PC-3 (cell line): Measurements from ENCODE around the gene LLPH. TPM values are rescaled to one million over a fixed set of nuclear protein-coding genes. Genes with fewer than 3 reads are reported as not detected.

ENCODE experiments used
- ATAC-seq: fragments of 200-7000 bp; cut with Tn5 transposase; 2 replicates; pipeline ENCODE4 v1.9.1; 2020; ENCODE audit warnings: mild to moderate bottlenecking, moderate library complexity
- BruUV-seq: library from RNA; stranded (reverse); fragments of 400-500 nt; replicated peaks from 2 replicates; lab custom pipeline; 2021; lab: Mats Ljungman, UMichigan
- CTCF ChIA-PET: fragments of 300-600 bp; sonication (Branson Sonifier 250); formaldehyde crosslinking; loops from one replicate; lab custom pipeline; 2022; ENCODE audit warnings: antibody characterized with exemption; lab: Charles Lee
- POLR2A ChIA-PET: fragments of 300-600 bp; sonication (Branson Sonifier 250); formaldehyde crosslinking; loops from one replicate; lab custom pipeline; 2022; ENCODE audit warnings: antibody characterized with exemption; ENCODE audit not compliant: unreplicated experiment; lab: Charles Lee
- DNase-seq: peaks from one replicate; pipeline ENCODE4 v3.0.0-alpha.2; 2015
- H2AFZ ChIP-seq: fragments of 300-600 bp; sonication (generic); 2 replicates; pipeline ENCODE4 v1.6.0; 2016; ENCODE audit warnings: antibody characterized with exemption, low read length
- H3F3A ChIP-seq: fragments of 300-600 bp; sonication (generic); one replicate; pipeline ENCODE4 v1.6.0; 2017; ENCODE audit warnings: antibody characterized with exemption, low read length, control low read depth, mild to moderate bottlenecking; ENCODE audit not compliant: unreplicated experiment
- H3K27ac ChIP-seq: fragments of 300-600 bp; sonication (generic); 2 replicates; pipeline ENCODE4 v1.5.1; 2016; ENCODE audit warnings: mild to moderate bottlenecking, low read length
- H3K27me3 ChIP-seq: fragments of 300-600 bp; sonication (generic); 2 replicates; pipeline ENCODE4 v1.6.1; 2016; ENCODE audit warnings: low read length, mixed read lengths
- H3K36me3 ChIP-seq: fragments of 300-600 bp; sonication (generic); 2 replicates; pipeline ENCODE4 v1.6.1; 2016; ENCODE audit warnings: low read depth, mixed run types, low read length, mixed read lengths
- H3K4me1 ChIP-seq: fragments of 300-600 bp; sonication (generic); 2 replicates; pipeline ENCODE4 v1.5.1; 2016; ENCODE audit warnings: low read length; ENCODE audit not compliant: insufficient read depth
- H3K4me2 ChIP-seq: fragments of 300-600 bp; sonication (generic); 2 replicates; pipeline ENCODE4 v1.6.0; 2016; ENCODE audit warnings: low read length
- H3K4me3 ChIP-seq: fragments of 300-600 bp; sonication (generic); 2 replicates; pipeline ENCODE4 v1.5.1; 2016; ENCODE audit warnings: mild to moderate bottlenecking, low read length, mixed read lengths
- H3K79me2 ChIP-seq: fragments of 300-600 bp; sonication (generic); 2 replicates; pipeline ENCODE4 v1.6.1; 2017; ENCODE audit warnings: low read length, mixed read lengths
- H3K9ac ChIP-seq: fragments of 300-600 bp; sonication (generic); 2 replicates; pipeline ENCODE4 v1.6.0; 2016; ENCODE audit warnings: mild to moderate bottlenecking, low read length
- H3K9me2 ChIP-seq: fragments of 300-600 bp; sonication (generic); replicated peaks from 2 replicates; pipeline ENCODE4 v1.6.1; 2016; ENCODE audit warnings: mixed run types, low read length, mixed read lengths
- H3K9me3 ChIP-seq: fragments of 300-600 bp; sonication (generic); 2 replicates; pipeline ENCODE4 v1.6.1; 2016; ENCODE audit warnings: low read length, mixed read lengths
- H4K20me1 ChIP-seq: fragments of 300-600 bp; sonication (generic); 2 replicates; pipeline ENCODE4 v1.6.1; 2016; ENCODE audit warnings: low read length, mixed read lengths
- CTCF ChIP-seq: fragments of 300-600 bp; sonication (generic); conservative IDR thresholded peaks from 2 replicates; pipeline ENCODE4 v1.5.1; 2017; ENCODE audit warnings: antibody characterized with exemption, low read depth, mild to moderate bottlenecking, low read length
- EZH2 ChIP-seq: fragments of 300-600 bp; sonication (generic); IDR thresholded peaks from one replicate; pipeline ENCODE4 v1.6.1; 2017; ENCODE audit warnings: antibody characterized with exemption, mild to moderate bottlenecking, low read length; ENCODE audit not compliant: unreplicated experiment
- EZH2phosphoT487 ChIP-seq: fragments of 300-600 bp; sonication (generic); IDR thresholded peaks from 2 replicates; pipeline ENCODE4 v1.6.1; 2018; ENCODE audit warnings: mild to moderate bottlenecking, antibody characterized with exemption, low read length, borderline replicate concordance
- intact Hi-C: fragments of 100-400 bp; cut with micrococcal nuclease; formaldehyde crosslinking; loops from 2 replicates; pipeline ENCODE4 v1.9.0; 2023
- total RNA-seq: library from RNA; depleted of rRNA; stranded (reverse); fragments of >200 nt; gene quantifications from 2 replicates; pipeline ENCODE4 v1.2.3, GENCODE V29; 2014

Gene LLPH
- total RNA-seq, 1 experiment from 2014 or later, result 11.2 TPM

DNA sequence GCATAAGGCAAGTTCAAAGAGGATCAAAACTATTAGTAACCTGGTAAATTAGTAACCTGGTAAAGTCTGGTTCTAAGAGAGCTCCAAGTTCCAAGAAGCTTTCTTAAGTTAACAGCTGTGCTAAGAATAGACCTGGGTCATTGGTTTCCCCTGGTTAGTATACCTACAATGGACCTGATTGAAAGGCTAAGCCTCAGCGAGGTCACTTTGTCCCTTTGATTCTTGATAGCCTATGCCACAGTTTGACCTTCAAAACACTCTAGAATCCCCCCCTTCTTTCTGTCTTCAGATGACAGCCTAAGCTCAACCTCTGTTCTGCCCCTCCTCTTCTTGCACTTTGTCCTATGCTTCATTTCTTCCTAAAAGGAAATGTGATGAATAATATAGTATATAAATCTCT lies 53.0 kb downstream of the LLPH start:
- H3K27ac ChIP-seq, result no peak overlapping the region
- no peak for DNase-seq
- H3K9me2 ChIP-seq, result no peaks in the 10 kb centered on the region
- H2AFZ ChIP-seq, result no peak overlapping the region
- BruUV-seq, result no TSS peak
- H3K79me2 ChIP-seq, result no peaks in the 10 kb centered on the region
- no peaks in the 10 kb centered on the region for H3K36me3 ChIP-seq
- H3K4me2 ChIP-seq, result no peak overlapping the region
- POLR2A ChIA-PET, result no interaction called here
- intact Hi-C loops, result no loop called here
- no peaks in the 10 kb centered on the region for H3K4me1 ChIP-seq
- no peak overlapping the region for H3K4me3 ChIP-seq
- H4K20me1 ChIP-seq, result no peaks in the 10 kb centered on the region
- ATAC-seq, result no peak
- CTCF ChIA-PET, result no interaction called here
- H3K9me3 ChIP-seq, result no peaks in the 10 kb centered on the region
- no peak overlapping the region for H3K9ac ChIP-seq
- no peaks in the 10 kb centered on the region for H3K27me3 ChIP-seq
- TF ChIP-seq EZH2phosphoT487 (no peak), EZH2 (no peak), CTCF (no peak)
- H3F3A ChIP-seq, result no peaks in the 10 kb centered on the region

GRCh38 chr12:66074561-66074960 lies 56.0 kb downstream of the LLPH start:
- Histone ChIP-seq H3K79me2 (no peaks in the 10 kb centered on the region), H3K27ac (no peak overlapping the region), H4K20me1 (no peaks in the 10 kb centered on the region), H3F3A (no peaks in the 10 kb centered on the region), H3K4me2 (no peak overlapping the region), H3K36me3 (no peaks in the 10 kb centered on the region), H3K4me3 (no peak overlapping the region), H3K9ac (no peak overlapping the region), H3K9me3 (no peaks in the 10 kb centered on the region), H2AFZ (no peak overlapping the region), H3K4me1 (no peaks in the 10 kb centered on the region), H3K9me2 (no peaks in the 10 kb centered on the region), H3K27me3 (no peaks in the 10 kb centered on the region)
- TF ChIP-seq CTCF (no peak), EZH2 (no peak), EZH2phosphoT487 (no peak)
- ATAC-seq (no peak), DNase-seq (no peak)
- ChIA-PET CTCF (no interaction called here), POLR2A (no interaction called here)
- intact Hi-C loops, result no loop called here
- BruUV-seq, result no TSS peak

GRCh38 chr12:66072566-66072965 lies 58.0 kb downstream of the LLPH start:
- ChIA-PET CTCF (no interaction called here), POLR2A (no interaction called here)
- intact Hi-C loops, result no loop called here

More at GRCh38 chr12:66072566-66072965, 58.0 kb downstream of the LLPH start:
- no peak overlapping the region for H3K4me2 ChIP-seq
- no peak overlapping the region for H3K27ac ChIP-seq
- no peak overlapping the region for H3K4me3 ChIP-seq
- no peaks in the 10 kb centered on the region for H3K9me2 ChIP-seq
- DNase-seq (no peak), ATAC-seq (no peak)
- no peaks in the 10 kb centered on the region for H4K20me1 ChIP-seq
- no peaks in the 10 kb centered on the region for H3K79me2 ChIP-seq
- H3K4me1 ChIP-seq, result no peaks in the 10 kb centered on the region
- no peaks in the 10 kb centered on the region for H3K27me3 ChIP-seq
- no peak overlapping the region for H2AFZ ChIP-seq
- no TSS peak for BruUV-seq
- no peaks in the 10 kb centered on the region for H3K9me3 ChIP-seq
- H3K36me3 ChIP-seq, result no peaks in the 10 kb centered on the region
- no peak overlapping the region for H3K9ac ChIP-seq
- TF ChIP-seq CTCF (no peak), EZH2phosphoT487 (no peak), EZH2 (no peak)
- H3F3A ChIP-seq, result no peaks in the 10 kb centered on the region
